H9 (cell line): ENCODE measurements around the gene POTEG. TPM values are rescaled to one million over a fixed set of nuclear protein-coding genes. Genes with fewer than 3 reads are reported as not detected.
"Not testable (repeated sequence)": the region's sequence is repeated elsewhere in the genome, so short reads cannot be mapped to it uniquely, and the experiment has no call there.

Experiments used
- DNase-seq: peaks from one replicate; pipeline ENCODE4 v3.0.0-alpha.2; 2017
- H2AFZ ChIP-seq: one replicate; pipeline ENCODE4 v1.6.1; 2013; ENCODE audit warnings: mild to moderate bottlenecking, low read length, control low read depth, moderate library complexity
- H2AK5ac ChIP-seq: 2 replicates; pipeline ENCODE4 v1.6.1; 2013; ENCODE audit warnings: low read length, control low read depth, mixed read lengths; ENCODE audit not compliant: insufficient read length
- H2BK120ac ChIP-seq: one replicate; pipeline ENCODE4 v1.6.1; 2013; ENCODE audit warnings: low read depth, mild to moderate bottlenecking, low read length, control low read depth, inconsistent platforms; ENCODE audit not compliant: poor library complexity, severe bottlenecking
- H2BK12ac ChIP-seq: 2 replicates; pipeline ENCODE4 v1.6.1; 2013; ENCODE audit warnings: low read length, control low read depth, mixed read lengths, low read depth; ENCODE audit not compliant: insufficient read length
- H2BK15ac ChIP-seq: 2 replicates; pipeline ENCODE4 v1.6.1; 2013; ENCODE audit warnings: low read depth, low read length, control low read depth
- H2BK20ac ChIP-seq: one replicate; pipeline ENCODE4 v1.6.1; 2013; ENCODE audit warnings: low read depth, mild to moderate bottlenecking, low read length, control low read depth, inconsistent platforms; ENCODE audit not compliant: poor library complexity, severe bottlenecking
- H2BK5ac ChIP-seq: 2 replicates; pipeline ENCODE4 v1.6.1; 2013; ENCODE audit warnings: low read length, control low read depth, mixed read lengths; ENCODE audit not compliant: insufficient read length
- H3K14ac ChIP-seq: 2 replicates; pipeline ENCODE4 v1.6.1; 2013; ENCODE audit warnings: low read length, control low read depth; ENCODE audit not compliant: insufficient read depth
- H3K18ac ChIP-seq: 2 replicates; pipeline ENCODE4 v1.6.1; 2013; ENCODE audit warnings: low read depth, mild to moderate bottlenecking, mixed read lengths, low read length, control low read depth; ENCODE audit not compliant: insufficient read length
- H3K23ac ChIP-seq: 2 replicates; pipeline ENCODE4 v1.6.1; 2013; ENCODE audit warnings: low read length, control low read depth, mixed read lengths, low read depth; ENCODE audit not compliant: insufficient read length
- H3K23me2 ChIP-seq: 2 replicates; pipeline ENCODE4 v1.6.1; 2013; ENCODE audit warnings: low read depth, mild to moderate bottlenecking, mixed read lengths, low read length, control low read depth; ENCODE audit not compliant: insufficient read length, poor library complexity, severe bottlenecking
- H3K27ac ChIP-seq: 2 replicates; pipeline ENCODE4 v1.5.1; 2013; ENCODE audit warnings: low read length, control low read depth, mixed read lengths, low read depth; ENCODE audit not compliant: insufficient read length
- H3K27me3 ChIP-seq: 2 replicates; pipeline ENCODE4 v1.6.1; 2013; ENCODE audit warnings: low read length, control low read depth, inconsistent platforms; ENCODE audit not compliant: insufficient read depth
- H3K4ac ChIP-seq: 2 replicates; pipeline ENCODE4 v1.6.1; 2013; ENCODE audit warnings: low read depth, mild to moderate bottlenecking, control low read depth, inconsistent platforms, low read length, moderate library complexity
- H3K4me1 ChIP-seq: 2 replicates; pipeline ENCODE4 v1.6.1; 2013; ENCODE audit warnings: low read length, control low read depth, inconsistent platforms; ENCODE audit not compliant: insufficient read depth
- H3K4me2 ChIP-seq: 2 replicates; pipeline ENCODE4 v1.6.1; 2013; ENCODE audit warnings: low read length, control low read depth, mixed read lengths; ENCODE audit not compliant: insufficient read length, insufficient read depth
- H3K56ac ChIP-seq: 2 replicates; pipeline ENCODE4 v1.6.1; 2013; ENCODE audit warnings: low read depth, mild to moderate bottlenecking, mixed read lengths, low read length, control low read depth; ENCODE audit not compliant: insufficient read length
- H3K79me1 ChIP-seq: 2 replicates; pipeline ENCODE4 v1.6.1; 2013; ENCODE audit warnings: low read depth, mild to moderate bottlenecking, moderate library complexity, low read length, control low read depth, inconsistent platforms; ENCODE audit not compliant: insufficient read depth, poor library complexity, severe bottlenecking
- H3K79me2 ChIP-seq: 2 replicates; pipeline ENCODE4 v1.6.1; 2013; ENCODE audit warnings: low read length, control low read depth, inconsistent platforms; ENCODE audit not compliant: insufficient read depth
- H3K9ac ChIP-seq: 2 replicates; pipeline ENCODE4 v1.6.1; 2013; ENCODE audit warnings: low read length, control low read depth, mixed read lengths; ENCODE audit not compliant: insufficient read length; ENCODE audit errors: extremely low read depth
- H3K9me3 ChIP-seq: one replicate; pipeline ENCODE4 v1.6.1; 2013; ENCODE audit warnings: low read depth, low read length, inconsistent platforms; ENCODE audit not compliant: control insufficient read depth
- H3T11ph ChIP-seq: one replicate; pipeline ENCODE4 v1.6.1; 2013; ENCODE audit warnings: mild to moderate bottlenecking, low read length, control low read depth, inconsistent platforms
- H4K20me1 ChIP-seq: one replicate; pipeline ENCODE4 v1.6.1; 2013; ENCODE audit not compliant: control insufficient read depth, insufficient read length, insufficient read depth
- H4K5ac ChIP-seq: 2 replicates; pipeline ENCODE4 v1.6.1; 2013; ENCODE audit warnings: low read depth, mild to moderate bottlenecking, mixed read lengths, low read length, control low read depth; ENCODE audit not compliant: insufficient read length
- H4K8ac ChIP-seq: replicated peaks from 2 replicates; pipeline ENCODE4 v1.6.1; 2013; ENCODE audit warnings: low read length, control low read depth, mixed read lengths, low read depth; ENCODE audit not compliant: insufficient read length
- H4K91ac ChIP-seq: 2 replicates; pipeline ENCODE4 v1.6.1; 2013; ENCODE audit warnings: low read depth, mild to moderate bottlenecking, moderate library complexity, mixed read lengths, low read length, control low read depth; ENCODE audit not compliant: insufficient read length
- H3K27ac Mint-ChIP-seq, 3 experiments: 2 replicates in 2 of 3; 3 replicates in 1 of 3; pipeline ENCODE4 v1.8.0; 2020 to 2021; ENCODE audit warnings: mixed read lengths in 3 of 3, mild to moderate bottlenecking in 1 of 3, moderate library complexity in 1 of 3
- H3K27me3 Mint-ChIP-seq: 2 replicates; pipeline ENCODE4 v1.8.0; 2021; ENCODE audit warnings: low read depth, mild to moderate bottlenecking, moderate library complexity, mixed read lengths
- H3K36me3 Mint-ChIP-seq, 3 experiments: 2 replicates in 2 of 3; 3 replicates in 1 of 3; pipeline ENCODE4 v1.8.0; 2020 to 2021; ENCODE audit warnings: low read depth in 3 of 3, mixed read lengths in 3 of 3; ENCODE audit not compliant: insufficient read depth in 1 of 3
- H3K4me1 Mint-ChIP-seq, 2 experiments: 2 replicates each; pipeline ENCODE4 v1.8.0; 2020; ENCODE audit warnings: mixed read lengths in 2 of 2
- H3K4me3 Mint-ChIP-seq, 2 experiments: 2 replicates in 1 of 2; 3 replicates in 1 of 2; pipeline ENCODE4 v1.8.0; 2020 to 2021; ENCODE audit warnings: mild to moderate bottlenecking in 2 of 2, mixed read lengths in 2 of 2, moderate library complexity in 1 of 2
- H3K9me3 Mint-ChIP-seq, 2 experiments: 2 replicates in 1 of 2; 3 replicates in 1 of 2; pipeline ENCODE4 v1.8.0; 2020; ENCODE audit warnings: mild to moderate bottlenecking in 2 of 2, mixed read lengths in 2 of 2, moderate library complexity in 1 of 2
- WGBS: extraction: QIAGEN DNeasy Blood & Tissue Kit; methylation state at CpG from one replicate; pipeline ENCODE4 v1.1.7; 2013; ENCODE audit warnings: missing lambda C conversion rate, low lambda C conversion rate, mixed read lengths; ENCODE audit not compliant: insufficient read length; ENCODE audit errors: extremely low coverage; 5-methylcytosine and 5-hydroxymethylcytosine counted together
- total RNA-seq: library from RNA; stranded (reverse); gene quantifications from 2 replicates; pipeline ENCODE4 v1.2.1, GENCODE V29; 2021

POTEG gene
- total RNA-seq, 1 experiment from 2014 or later = not detected

GRCh38 chr14:19439219-19439618 is 5.1 kb upstream of the POTEG start:
- not testable (repeated sequence) for H3K56ac ChIP-seq, H2BK12ac ChIP-seq, H3K27me3 Mint-ChIP-seq, H3K4me1 Mint-ChIP-seq, DNase-seq, H2AFZ ChIP-seq, H3K27ac Mint-ChIP-seq, H4K8ac ChIP-seq, H3K23ac ChIP-seq, H2BK5ac ChIP-seq, H2BK20ac ChIP-seq, H3K9ac ChIP-seq, H4K20me1 ChIP-seq, H3K27me3 ChIP-seq, H4K5ac ChIP-seq, H3K4me3 Mint-ChIP-seq, H3K18ac ChIP-seq, H3K79me1 ChIP-seq, H3K4ac ChIP-seq, H3K14ac ChIP-seq, H3T11ph ChIP-seq, H3K36me3 Mint-ChIP-seq, H3K9me3 ChIP-seq, H2AK5ac ChIP-seq, H3K79me2 ChIP-seq, H3K4me1 ChIP-seq, H3K23me2 ChIP-seq, H4K91ac ChIP-seq, H3K27ac ChIP-seq, H2BK120ac ChIP-seq, H2BK15ac ChIP-seq, H3K4me2 ChIP-seq
- no CpG with 5 or more reads among the region's 5 CpGs for WGBS
- peaks cover 4 to 11% of the 10 kb centered on the region in 2 experiments for H3K9me3 Mint-ChIP-seq

GRCh38 chr14:19437126-19437443 is 2.9 kb upstream of the POTEG start:
- H2BK12ac ChIP-seq, H2BK15ac ChIP-seq, H3K27me3 ChIP-seq, H4K8ac ChIP-seq, H2AK5ac ChIP-seq, H3K27ac ChIP-seq, H3K18ac ChIP-seq, H3K23ac ChIP-seq, H3K4ac ChIP-seq, H2AFZ ChIP-seq, H3K9ac ChIP-seq, H2BK120ac ChIP-seq, H3K9me3 Mint-ChIP-seq, H3K4me2 ChIP-seq, H3K79me1 ChIP-seq, H2BK5ac ChIP-seq, H4K5ac ChIP-seq, H3K4me1 Mint-ChIP-seq, H4K20me1 ChIP-seq, H3K9me3 ChIP-seq, DNase-seq, H3K27me3 Mint-ChIP-seq, H3K27ac Mint-ChIP-seq, H2BK20ac ChIP-seq, H3K79me2 ChIP-seq, H3K14ac ChIP-seq, H3T11ph ChIP-seq, H3K4me3 Mint-ChIP-seq, H3K4me1 ChIP-seq, H4K91ac ChIP-seq, H3K23me2 ChIP-seq, H3K36me3 Mint-ChIP-seq, H3K56ac ChIP-seq: not testable (repeated sequence)
- WGBS = no CpG with 5 or more reads among the region's 1 CpG
